GM18517 (cell line): ENCODE measurements around the gene OPCML.
"Not testable (repeated sequence)": the region's sequence is repeated elsewhere in the genome, so short reads cannot be mapped to it uniquely, and the experiment has no call there.

ENCODE experiments used
- ATAC-seq: cut with Tn5 transposase; IDR thresholded peaks from one replicate; pipeline ENCODE4 v1.9.1; 2021; ENCODE audit warnings: mild to moderate bottlenecking, moderate library complexity; ENCODE audit not compliant: unreplicated experiment

Gene OPCML

GRCh38 chr11:132430429-132431062 is 1101.8 kb downstream of the OPCML start:
- no peak for ATAC-seq

GRCh38 chr11:132429685-132430084 is 1102.6 kb downstream of the OPCML start:
- no peak for ATAC-seq

- no peak for ATAC-seq
Measured at GRCh38 chr11:132427611-132428010, 1104.7 kb downstream of the OPCML start.

- ATAC-seq = no peak
Measured at GRCh38 chr11:132424433-132424832, 1107.9 kb downstream of the OPCML start.

- no peak for ATAC-seq
Measured at GRCh38 chr11:132423266-132423665, 1109.0 kb downstream of the OPCML start.

GRCh38 chr11:132422722-132423121 is 1109.6 kb downstream of the OPCML start:
- ATAC-seq = no peak

GRCh38 chr11:132421555-132421954 is 1110.7 kb downstream of the OPCML start:
- no peak for ATAC-seq

GRCh38 chr11:132414451-132414850 is 1117.8 kb downstream of the OPCML start:
- ATAC-seq = no peak

- no peak for ATAC-seq
Measured at GRCh38 chr11:132410383-132410782, 1121.9 kb downstream of the OPCML start.

- ATAC-seq = no peak
Measured at GRCh38 chr11:132409573-132410355, 1122.5 kb downstream of the OPCML start.

GRCh38 chr11:132408877-132409276 is 1123.4 kb downstream of the OPCML start:
- no peak for ATAC-seq

GRCh38 chr11:132405728-132406127 is 1126.6 kb downstream of the OPCML start:
- no peak for ATAC-seq

GRCh38 chr11:132402071-132402684 is 1130.1 kb downstream of the OPCML start:
- no peak for ATAC-seq

- ATAC-seq = no peak
Measured at GRCh38 chr11:132396318-132396717, 1136.0 kb downstream of the OPCML start.

- ATAC-seq = no peak
Measured at GRCh38 chr11:132395434-132395833, 1136.9 kb downstream of the OPCML start.

GRCh38 chr11:132379540-132379939 is 1152.8 kb downstream of the OPCML start:
- ATAC-seq = no peak

- ATAC-seq = no peak
Measured at GRCh38 chr11:132373405-132374143, 1158.7 kb downstream of the OPCML start.

- ATAC-seq = not testable (repeated sequence)
Measured at GRCh38 chr11:132370114-132370513, 1162.2 kb downstream of the OPCML start.

GRCh38 chr11:132367293-132367692 is 1165.0 kb downstream of the OPCML start:
- ATAC-seq = no peak

GRCh38 chr11:132365650-132366049 is 1166.7 kb downstream of the OPCML start:
- ATAC-seq = no peak
